Smooth muscle cell (in vitro differentiated cells): ENCODE results near the gene PLCG1. TPM values are rescaled to one million over a fixed set of nuclear protein-coding genes. Genes with fewer than 3 reads are reported as not detected.

Experiments used
- DNase-seq: peaks from one replicate; lab custom pipeline; 2025; ENCODE audit not compliant: unreplicated experiment; lab: John Stamatoyannopoulos, UW
- H2AFZ ChIP-seq: fragments of 200-600 bp; sonication (generic); 2 replicates; pipeline ENCODE4 v1.6.0; 2016; ENCODE audit warnings: antibody characterized with exemption, low read depth, mild to moderate bottlenecking
- H3F3A ChIP-seq: fragments of 200-600 bp; sonication (generic); 2 replicates; pipeline ENCODE4 v1.6.0; 2017; ENCODE audit warnings: antibody characterized with exemption, low read depth
- H3K27ac ChIP-seq: fragments of 200-600 bp; sonication (generic); 2 replicates; pipeline ENCODE4 v1.5.1; 2016; ENCODE audit warnings: low read depth, mild to moderate bottlenecking
- H3K27me3 ChIP-seq: fragments of 200-600 bp; sonication (generic); 2 replicates; pipeline ENCODE4 v1.6.1; 2016; ENCODE audit warnings: low read depth, mild to moderate bottlenecking
- H3K36me3 ChIP-seq: fragments of 200-600 bp; sonication (generic); 2 replicates; pipeline ENCODE4 v1.5.1; 2016; ENCODE audit warnings: low read depth
- H3K4me1 ChIP-seq: fragments of 200-600 bp; sonication (generic); 2 replicates; pipeline ENCODE4 v1.5.1; 2016; ENCODE audit warnings: low read depth
- H3K4me2 ChIP-seq: fragments of 200-600 bp; sonication (generic); 2 replicates; pipeline ENCODE4 v1.6.0; 2016; ENCODE audit warnings: mild to moderate bottlenecking
- H3K4me3 ChIP-seq: fragments of 200-600 bp; sonication (generic); 2 replicates; pipeline ENCODE4 v1.5.1; 2016; ENCODE audit warnings: mild to moderate bottlenecking
- H3K79me2 ChIP-seq: fragments of 200-600 bp; sonication (generic); 2 replicates; pipeline ENCODE4 v1.6.0; 2016; ENCODE audit warnings: low read depth, mild to moderate bottlenecking
- H3K9ac ChIP-seq: fragments of 200-600 bp; sonication (generic); 2 replicates; pipeline ENCODE4 v1.6.0; 2016; ENCODE audit warnings: low read depth
- H3K9me3 ChIP-seq: fragments of 200-600 bp; sonication (generic); replicated peaks from 2 replicates; pipeline ENCODE4 v1.5.1; 2016; ENCODE audit warnings: low read depth
- H4K20me1 ChIP-seq: fragments of 200-600 bp; sonication (generic); 2 replicates; pipeline ENCODE4 v1.6.0; 2016; ENCODE audit warnings: low read depth
- WGBS: methylation state at CpG from one replicate; pipeline ENCODE4 v1.1.7; 2016; ENCODE audit warnings: low lambda C conversion rate; 5-methylcytosine and 5-hydroxymethylcytosine counted together
- polyA plus RNA-seq: library from polyadenylated mRNA; unstranded; fragments of >200 nt; fragmentation: Nextera tagmentation; extraction: Ambion mirVana; gene quantifications from 2 replicates; pipeline ENCODE4 v1.2.1, GENCODE V29; 2016
- total RNA-seq: library from RNA; depleted of rRNA; stranded (reverse); fragments of >200 nt; gene quantifications from 2 replicates; pipeline ENCODE4 v1.2.3, GENCODE V29; 2014
- TF ChIP-seq, protein P1 (sequence below): fragments of 200-600 bp; sonication (generic); IDR thresholded peaks from 2 replicates; pipeline ENCODE4 v1.5.1; 2017; ENCODE audit warnings: borderline replicate concordance, mild to moderate bottlenecking, antibody characterized with exemption; ENCODE audit not compliant: insufficient read depth, poor library complexity, severe bottlenecking

PLCG1 gene
- total and polyA plus RNA-seq, 2 experiments from 2014 or later: 36.9 to 45.2 TPM

DNA sequence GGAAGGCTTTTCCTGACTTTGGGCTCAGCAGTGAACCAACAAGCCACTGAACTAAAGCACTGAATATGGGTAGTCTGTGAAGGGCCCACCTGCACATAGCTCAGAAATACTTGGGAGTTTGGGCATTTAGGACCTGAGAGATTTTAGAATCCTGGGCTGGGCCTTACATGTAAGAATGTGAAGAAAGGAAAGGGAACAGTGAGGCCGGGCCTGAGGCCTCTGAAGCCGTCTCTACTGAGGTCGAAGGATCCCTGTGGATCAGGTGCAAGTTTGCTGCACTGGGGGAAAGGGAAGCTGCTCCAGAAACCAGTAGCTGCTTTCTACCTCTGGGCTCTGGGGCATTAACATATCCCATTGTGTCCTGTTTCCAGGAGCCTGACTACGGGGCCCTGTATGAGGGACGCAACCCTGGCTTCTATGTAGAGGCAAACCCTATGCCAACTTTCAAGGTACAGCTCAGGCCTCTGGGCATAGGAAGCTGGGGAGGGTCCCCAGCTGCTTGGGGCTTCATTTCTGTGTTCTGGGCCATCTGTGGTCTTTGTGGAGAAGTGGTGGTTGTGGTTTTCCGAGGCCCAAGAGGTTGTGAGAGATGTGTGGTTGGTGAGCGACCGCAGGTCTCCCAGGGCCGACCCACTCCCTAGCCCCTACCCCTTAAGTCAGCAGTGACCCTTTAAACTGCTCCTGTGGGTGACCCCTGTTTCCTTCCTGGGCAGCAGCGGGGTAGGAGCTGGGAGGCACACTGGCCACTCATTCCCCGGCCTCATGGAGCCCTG, 30.3 kb downstream of the PLCG1 start:
- no peaks in the 10 kb centered on the region for H3K36me3 ChIP-seq
- H3K4me1 ChIP-seq: no peaks in the 10 kb centered on the region
- DNase-seq: no peak
- H3F3A ChIP-seq: peaks cover 8% of the 10 kb centered on the region
- H3K9ac ChIP-seq: no peak overlapping the region
- H4K20me1 ChIP-seq: peaks cover 27% of the 10 kb centered on the region
- WGBS: 98% methylated on average over 11 of the region's 11 CpGs
- H3K9me3 ChIP-seq: no peaks in the 10 kb centered on the region
- no peak overlapping the region for H2AFZ ChIP-seq
- H3K79me2 ChIP-seq: no peaks in the 10 kb centered on the region
- no peaks in the 10 kb centered on the region for H3K27me3 ChIP-seq
- no peak overlapping the region for H3K4me3 ChIP-seq
- H3K27ac ChIP-seq: no peak overlapping the region
- TF ChIP-seq, protein P1, sequence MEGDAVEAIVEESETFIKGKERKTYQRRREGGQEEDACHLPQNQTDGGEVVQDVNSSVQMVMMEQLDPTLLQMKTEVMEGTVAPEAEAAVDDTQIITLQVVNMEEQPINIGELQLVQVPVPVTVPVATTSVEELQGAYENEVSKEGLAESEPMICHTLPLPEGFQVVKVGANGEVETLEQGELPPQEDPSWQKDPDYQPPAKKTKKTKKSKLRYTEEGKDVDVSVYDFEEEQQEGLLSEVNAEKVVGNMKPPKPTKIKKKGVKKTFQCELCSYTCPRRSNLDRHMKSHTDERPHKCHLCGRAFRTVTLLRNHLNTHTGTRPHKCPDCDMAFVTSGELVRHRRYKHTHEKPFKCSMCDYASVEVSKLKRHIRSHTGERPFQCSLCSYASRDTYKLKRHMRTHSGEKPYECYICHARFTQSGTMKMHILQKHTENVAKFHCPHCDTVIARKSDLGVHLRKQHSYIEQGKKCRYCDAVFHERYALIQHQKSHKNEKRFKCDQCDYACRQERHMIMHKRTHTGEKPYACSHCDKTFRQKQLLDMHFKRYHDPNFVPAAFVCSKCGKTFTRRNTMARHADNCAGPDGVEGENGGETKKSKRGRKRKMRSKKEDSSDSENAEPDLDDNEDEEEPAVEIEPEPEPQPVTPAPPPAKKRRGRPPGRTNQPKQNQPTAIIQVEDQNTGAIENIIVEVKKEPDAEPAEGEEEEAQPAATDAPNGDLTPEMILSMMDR: no peak
- H3K4me2 ChIP-seq: no peak overlapping the region

DNA sequence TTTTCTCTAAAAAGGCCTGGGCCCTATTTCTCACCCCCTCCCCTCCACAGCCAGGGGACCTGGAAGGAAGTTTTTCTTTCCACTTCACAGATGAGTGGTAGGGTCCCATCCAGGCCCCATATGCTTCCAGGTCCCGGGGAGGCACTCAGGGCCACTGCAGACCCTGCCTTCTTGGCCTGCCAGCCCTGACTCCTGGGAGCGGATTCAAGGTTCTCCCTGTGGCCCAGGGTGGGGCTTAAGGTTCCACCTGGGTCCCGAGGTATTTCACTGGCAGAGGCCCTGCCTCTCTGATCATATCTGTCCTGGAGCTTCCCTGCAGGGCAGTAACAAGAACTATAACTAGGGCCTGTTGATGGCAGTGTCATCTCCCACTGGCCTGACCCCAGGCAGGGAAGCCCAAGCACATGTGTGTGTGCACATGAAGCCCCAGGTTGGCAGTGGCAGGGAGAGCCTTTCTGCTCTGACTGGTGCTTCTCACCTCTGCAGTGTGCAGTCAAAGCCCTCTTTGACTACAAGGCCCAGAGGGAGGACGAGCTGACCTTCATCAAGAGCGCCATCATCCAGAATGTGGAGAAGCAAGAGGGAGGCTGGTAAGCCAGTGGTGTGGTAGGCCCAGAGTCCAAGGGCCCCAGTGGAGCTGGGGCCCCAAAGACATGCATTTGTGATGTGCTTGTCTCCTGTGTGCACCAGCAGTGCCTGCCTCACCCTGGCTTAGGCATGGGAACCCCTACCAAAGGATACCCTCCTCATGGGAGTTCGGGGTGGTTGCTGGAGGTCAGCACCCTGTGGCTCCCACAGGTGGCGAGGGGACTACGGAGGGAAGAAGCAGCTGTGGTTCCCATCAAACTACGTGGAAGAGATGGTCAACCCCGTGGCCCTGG, 31.2 kb downstream of the PLCG1 start:
- H3F3A ChIP-seq: peaks cover 10% of the 10 kb centered on the region
- H3K4me1 ChIP-seq: no peaks in the 10 kb centered on the region
- H3K9ac ChIP-seq: no peak overlapping the region
- no peaks in the 10 kb centered on the region for H3K27me3 ChIP-seq
- no peak for DNase-seq
- H3K27ac ChIP-seq: no peak overlapping the region
- no peak overlapping the region for H3K4me2 ChIP-seq
- no peak overlapping the region for H2AFZ ChIP-seq
- H3K79me2 ChIP-seq: no peaks in the 10 kb centered on the region
- H3K36me3 ChIP-seq: no peaks in the 10 kb centered on the region
- TF ChIP-seq, protein P1: no peak
- H3K4me3 ChIP-seq: no peak overlapping the region
- H4K20me1 ChIP-seq: peaks cover 22% of the 10 kb centered on the region
- WGBS: 96% methylated on average over 10 of the region's 10 CpGs
- no peaks in the 10 kb centered on the region for H3K9me3 ChIP-seq

DNA sequence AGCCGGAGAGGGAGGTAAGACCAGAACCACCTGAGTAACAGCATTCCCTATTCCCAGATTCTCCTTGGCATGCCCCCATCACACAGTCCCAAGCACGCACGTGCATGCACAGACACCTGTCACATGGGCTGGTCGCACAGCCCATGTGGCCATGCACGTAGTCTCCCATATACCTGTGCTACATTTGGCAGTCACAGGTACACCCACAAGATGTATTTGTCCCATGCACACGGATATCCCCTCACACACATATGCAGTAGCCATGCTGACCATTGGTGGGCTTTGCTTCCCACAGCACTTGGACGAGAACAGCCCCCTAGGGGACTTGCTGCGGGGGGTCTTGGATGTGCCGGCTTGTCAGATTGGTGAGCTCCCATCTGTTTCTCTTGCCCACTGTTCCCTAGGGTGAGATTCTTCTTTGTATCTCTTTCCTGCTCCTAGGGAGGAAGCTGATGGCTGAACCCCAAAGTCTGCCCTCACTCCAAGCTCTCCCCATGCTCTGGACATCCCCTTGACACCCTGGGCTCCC, 31.9 kb downstream of the PLCG1 start:
- no peak overlapping the region for H2AFZ ChIP-seq
- H3K4me1 ChIP-seq: peaks cover 1% of the 10 kb centered on the region
- H3K9me3 ChIP-seq: no peaks in the 10 kb centered on the region
- TF ChIP-seq, protein P1: no peak
- no peak for DNase-seq
- H3K36me3 ChIP-seq: no peaks in the 10 kb centered on the region
- peaks cover 22% of the 10 kb centered on the region for H4K20me1 ChIP-seq
- H3K9ac ChIP-seq: no peak overlapping the region
- peaks cover 10% of the 10 kb centered on the region for H3F3A ChIP-seq
- H3K4me2 ChIP-seq: no peak overlapping the region
- H3K79me2 ChIP-seq: no peaks in the 10 kb centered on the region
- 95% methylated on average over 9 of the region's 9 CpGs for WGBS
- no peaks in the 10 kb centered on the region for H3K27me3 ChIP-seq
- H3K4me3 ChIP-seq: no peak overlapping the region
- H3K27ac ChIP-seq: no peak overlapping the region
